HG03103 (cell line): ENCODE measurements around the gene PCDHGB2.
"Not testable (repeated sequence)": the region's sequence is repeated elsewhere in the genome, so short reads cannot be mapped to it uniquely, and the experiment has no call there.

Experiments used
- ATAC-seq: cut with Tn5 transposase; IDR thresholded peaks from one replicate; pipeline ENCODE4 v1.9.1; 2021; ENCODE audit warnings: low read depth; ENCODE audit not compliant: unreplicated experiment

Gene PCDHGB2

GRCh38 chr5:141349917-141350619, 9.7 kb upstream of the PCDHGB2 start, which contains the start of gene PCDHGB1:
PCDHGB1 (plus strand) TSS chr5:141350099; CDS start chr5:141350261, 162 bp downstream.
- ATAC-seq, result no peak

DNA sequence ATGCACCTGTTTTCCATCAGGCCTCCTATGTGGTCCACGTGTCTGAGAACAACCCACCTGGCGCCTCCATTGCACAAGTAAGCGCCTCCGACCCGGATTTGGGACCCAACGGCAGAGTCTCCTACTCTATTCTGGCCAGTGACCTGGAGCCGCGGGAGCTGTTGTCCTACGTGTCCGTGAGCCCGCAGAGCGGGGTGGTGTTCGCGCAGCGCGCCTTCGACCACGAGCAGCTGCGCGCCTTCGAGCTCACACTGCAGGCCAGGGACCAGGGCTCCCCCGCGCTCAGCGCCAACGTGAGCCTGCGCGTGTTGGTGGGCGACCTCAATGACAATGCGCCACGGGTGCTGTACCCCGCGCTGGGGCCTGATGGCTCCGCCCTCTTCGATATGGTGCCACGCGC, 8.2 kb upstream of the PCDHGB2 start:
- no peak for ATAC-seq

GRCh38 chr5:141354900-141355469, 4.8 kb upstream of the PCDHGB2 start, which contains the start of gene PCDHGA4:
PCDHGA4 (plus strand) TSS chr5:141355021; CDS start chr5:141355108, 87 bp downstream.
- ATAC-seq, result no peak

GRCh38 chr5:141355641-141356040, 4.2 kb upstream of the PCDHGB2 start:
- ATAC-seq, result no peak

DNA sequence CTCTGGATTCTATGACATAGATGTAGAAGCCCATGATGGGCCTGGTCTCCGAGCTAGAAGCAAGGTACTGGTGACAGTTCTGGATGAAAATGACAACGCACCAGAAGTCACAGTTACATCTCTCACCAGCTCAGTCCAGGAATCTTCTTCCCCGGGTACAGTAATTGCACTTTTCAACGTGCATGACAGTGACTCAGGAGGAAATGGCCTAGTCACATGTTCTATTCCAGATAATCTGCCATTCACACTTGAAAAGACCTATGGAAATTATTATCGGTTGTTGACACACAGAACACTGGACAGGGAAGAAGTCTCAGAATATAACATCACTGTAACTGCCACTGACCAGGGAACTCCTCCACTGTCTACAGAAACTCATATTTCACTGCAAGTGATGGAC, 3.7 kb upstream of the PCDHGB2 start:
- no peak for ATAC-seq

DNA sequence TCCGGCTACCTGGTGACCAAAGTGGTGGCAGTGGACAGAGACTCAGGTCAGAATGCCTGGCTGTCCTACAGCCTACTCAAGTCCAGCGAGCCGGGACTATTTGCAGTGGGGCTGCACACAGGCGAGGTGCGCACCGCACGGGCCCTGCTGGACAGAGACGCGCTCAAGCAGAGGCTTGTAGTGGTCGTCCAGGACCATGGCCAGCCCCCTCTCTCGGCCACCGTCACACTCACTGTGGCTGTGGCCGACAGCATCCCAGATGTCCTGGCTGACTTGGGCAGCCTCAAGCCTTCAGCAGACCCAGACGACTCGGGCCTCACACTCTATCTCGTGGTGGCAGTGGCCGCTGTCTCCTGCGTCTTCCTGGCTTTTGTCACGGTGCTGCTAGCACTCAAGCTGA, 2.8 kb upstream of the PCDHGB2 start:
- ATAC-seq, result no peak

- ATAC-seq, result no peak
These were observed 891 bp downstream of the PCDHGB2 start for GRCh38 chr5:141360685-141361084.

GRCh38 chr5:141362719-141363118, 2.9 kb downstream of the PCDHGB2 start:
- ATAC-seq, result no peak

DNA sequence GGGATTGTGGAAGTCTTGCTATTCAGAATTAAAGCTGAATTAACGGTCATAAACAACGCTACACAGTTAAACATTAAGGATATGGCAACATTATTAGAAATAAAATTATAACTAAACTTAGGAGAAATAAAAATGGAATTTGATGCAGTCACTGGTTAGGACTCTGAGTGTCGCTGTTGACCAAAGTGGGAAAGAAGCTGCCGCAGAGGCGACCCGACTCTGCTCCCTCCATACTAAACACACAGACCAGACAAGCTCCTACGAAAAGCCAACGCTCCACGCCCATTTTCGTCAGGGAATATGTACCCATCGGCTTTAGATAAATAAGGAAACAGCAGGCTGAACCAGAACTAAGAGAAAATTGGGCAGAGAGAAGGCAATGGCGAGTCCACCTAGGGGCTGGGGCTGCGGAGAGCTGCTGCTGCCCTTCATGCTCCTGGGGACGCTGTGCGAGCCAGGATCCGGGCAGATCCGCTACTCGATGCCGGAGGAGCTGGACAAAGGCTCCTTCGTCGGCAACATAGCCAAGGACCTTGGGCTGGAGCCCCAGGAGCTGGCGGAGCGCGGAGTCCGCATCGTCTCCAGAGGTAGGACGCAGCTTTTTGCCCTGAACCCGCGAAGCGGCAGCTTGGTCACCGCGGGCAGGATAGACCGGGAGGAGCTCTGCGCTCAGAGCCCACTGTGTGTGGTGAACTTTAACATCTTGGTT, 4.3 kb downstream of the PCDHGB2 start, which contains the start of gene PCDHGA5:
Gene PCDHGA5, plus strand, starts transcription at position 211 of the 709 bp plus-strand sequence. Its CDS starts 169 bp downstream, at position 380.
- ATAC-seq, result no peak

DNA sequence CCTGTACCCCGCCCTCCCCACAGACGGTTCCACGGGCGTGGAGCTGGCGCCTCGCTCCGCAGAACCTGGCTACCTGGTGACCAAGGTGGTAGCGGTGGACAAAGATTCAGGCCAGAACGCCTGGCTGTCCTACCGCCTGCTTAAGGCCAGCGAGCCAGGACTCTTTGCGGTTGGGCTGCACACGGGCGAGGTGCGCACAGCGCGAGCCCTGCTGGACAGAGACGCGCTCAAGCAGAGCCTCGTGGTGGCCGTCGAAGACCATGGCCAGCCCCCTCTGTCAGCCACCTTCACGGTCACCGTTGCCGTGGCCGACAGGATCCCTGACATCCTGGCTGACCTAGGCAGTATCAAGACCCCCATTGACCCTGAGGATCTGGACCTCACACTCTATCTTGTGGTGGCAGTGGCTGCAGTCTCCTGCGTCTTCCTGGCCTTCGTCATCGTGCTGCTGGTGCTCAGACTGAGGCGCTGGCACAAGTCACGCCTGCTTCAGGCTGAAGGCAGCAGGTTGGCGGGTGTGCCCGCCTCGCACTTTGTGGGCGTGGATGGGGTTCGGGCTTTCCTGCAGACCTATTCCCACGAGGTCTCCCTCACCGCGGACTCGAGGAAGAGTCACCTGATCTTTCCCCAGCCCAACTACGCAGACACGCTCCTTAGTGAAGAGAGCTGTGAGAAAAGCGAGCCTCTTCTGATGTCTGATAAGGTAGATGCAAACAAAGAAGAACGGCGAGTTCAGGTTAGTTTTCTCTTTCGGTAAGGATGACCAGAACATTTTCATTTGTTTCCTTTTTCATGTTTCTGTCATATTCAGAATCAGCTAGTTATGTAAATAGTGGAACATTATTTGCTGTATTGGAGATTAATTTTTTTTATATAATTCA, 6.5 kb downstream of the PCDHGB2 start:
- ATAC-seq, result no peak

DNA sequence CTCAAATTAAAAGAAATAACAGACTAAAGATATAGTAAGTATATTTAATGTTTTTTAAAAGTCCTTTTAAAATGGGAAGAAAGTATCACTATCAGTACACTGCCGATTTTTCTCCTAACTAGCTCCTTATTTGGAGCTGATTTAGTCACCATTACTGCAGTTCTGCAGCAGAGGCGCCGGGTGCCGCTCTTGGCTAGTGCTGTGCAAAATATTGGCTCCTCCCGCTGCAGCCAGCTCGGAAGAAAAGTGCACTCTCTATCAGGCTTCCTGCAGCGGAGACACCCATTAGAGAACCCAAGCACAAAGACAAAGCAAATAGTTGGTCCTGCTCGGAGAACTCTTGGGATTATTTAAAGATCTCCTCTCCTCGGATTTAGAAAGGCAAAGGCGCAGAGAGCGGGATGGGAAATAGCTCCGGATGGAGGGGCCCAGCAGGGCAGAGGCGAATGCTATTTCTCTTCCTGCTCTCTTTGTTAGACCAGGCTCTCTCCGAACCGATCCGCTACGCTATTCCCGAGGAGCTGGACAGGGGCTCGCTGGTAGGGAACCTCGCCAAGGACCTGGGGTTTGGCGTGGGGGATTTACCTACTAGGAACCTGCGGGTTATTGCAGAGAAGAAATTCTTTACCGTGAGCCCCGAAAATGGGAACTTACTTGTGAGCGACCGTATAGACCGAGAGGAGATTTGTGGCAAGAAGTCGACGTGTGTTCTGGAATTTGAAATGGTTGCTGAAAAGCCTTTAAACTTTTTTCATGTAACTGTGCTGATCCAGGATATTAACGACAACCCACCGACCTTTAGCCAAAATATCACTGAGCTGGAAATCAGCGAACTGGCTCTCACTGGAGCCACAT, 10.4 kb downstream of the PCDHGB2 start, which contains the start of gene PCDHGB3:
Gene PCDHGB3, plus strand, starts transcription at position 249 of the 855 bp plus-strand sequence. Its CDS starts 153 bp downstream, at position 402.
- ATAC-seq, result peak; percentile 90

DNA sequence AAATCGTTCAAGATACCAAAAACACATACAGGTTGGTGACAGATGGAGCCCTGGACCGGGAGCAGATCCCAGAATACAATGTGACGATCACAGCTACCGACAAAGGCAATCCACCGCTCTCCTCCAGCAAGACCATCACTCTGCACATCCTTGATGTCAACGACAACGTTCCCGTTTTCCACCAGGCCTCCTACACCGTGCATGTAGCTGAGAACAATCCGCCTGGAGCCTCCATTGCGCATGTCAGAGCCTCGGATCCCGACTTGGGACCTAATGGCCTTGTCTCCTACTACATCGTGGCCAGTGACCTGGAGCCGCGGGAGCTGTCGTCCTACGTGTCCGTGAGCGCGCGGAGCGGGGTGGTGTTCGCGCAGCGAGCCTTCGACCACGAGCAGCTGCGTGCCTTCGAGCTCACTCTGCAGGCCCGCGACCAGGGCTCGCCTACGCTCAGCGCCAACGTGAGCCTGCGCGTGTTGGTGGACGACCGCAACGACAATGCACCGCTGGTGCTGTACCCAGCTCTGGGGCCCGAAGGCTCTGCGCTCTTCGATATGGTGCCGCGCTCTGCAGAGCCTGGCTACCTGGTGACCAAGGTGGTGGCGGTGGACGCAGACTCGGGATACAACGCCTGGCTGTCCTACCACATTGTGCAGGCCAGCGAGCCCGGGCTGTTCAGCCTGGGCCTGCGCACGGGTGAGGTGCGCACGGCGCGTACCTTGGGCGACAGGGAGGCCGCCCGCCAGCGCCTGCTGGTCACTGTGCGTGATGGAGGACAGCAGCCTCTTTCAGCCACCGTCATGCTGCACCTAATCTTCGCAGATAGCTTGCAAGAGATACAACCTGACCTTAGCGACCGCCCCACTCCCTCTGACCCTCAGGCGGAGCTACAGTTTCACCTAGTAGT, 12.0 kb downstream of the PCDHGB2 start:
- no peak for ATAC-seq

DNA sequence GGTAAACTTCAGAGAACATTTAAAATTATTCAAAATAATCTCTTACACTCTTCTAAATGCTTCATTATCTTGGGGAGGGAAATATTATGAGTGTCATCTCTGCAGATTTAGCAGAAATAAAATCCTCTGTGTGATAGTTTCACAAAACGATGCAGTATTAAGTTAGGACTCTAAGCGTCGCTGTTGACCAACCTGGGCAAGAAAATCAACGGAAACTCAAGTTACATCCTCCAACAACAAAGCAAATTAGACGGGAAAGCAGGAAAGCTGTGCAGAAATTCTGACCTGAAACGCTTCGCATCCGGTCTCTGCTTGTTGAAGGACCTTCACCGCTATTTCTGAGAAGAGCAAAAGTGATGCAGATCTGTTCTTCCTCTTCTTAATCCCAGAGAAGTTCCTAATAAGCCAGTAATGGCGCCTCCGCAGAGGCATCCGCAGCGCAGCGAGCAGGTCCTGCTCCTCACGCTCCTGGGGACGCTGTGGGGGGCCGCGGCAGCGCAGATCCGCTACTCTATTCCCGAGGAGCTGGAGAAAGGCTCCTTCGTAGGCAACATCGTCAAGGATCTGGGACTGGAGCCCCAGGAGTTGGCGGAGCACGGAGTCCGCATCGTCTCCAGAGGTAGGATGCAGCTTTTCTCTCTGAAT, 14.0 kb downstream of the PCDHGB2 start, which contains the start of gene PCDHGA6:
Gene PCDHGA6, plus strand, starts transcription at position 219 of the 645 bp plus-strand sequence. Its CDS starts 193 bp downstream, at position 412.
- ATAC-seq, result no peak

- no peak for ATAC-seq
These were observed 14.8 kb downstream of the PCDHGB2 start for GRCh38 chr5:141374627-141375026.

GRCh38 chr5:141375444-141376155, 15.8 kb downstream of the PCDHGB2 start:
- ATAC-seq, result not testable (repeated sequence)

- no peak for ATAC-seq
These were observed 22.9 kb downstream of the PCDHGB2 start, which contains the start of gene PCDHGA7 for GRCh38 chr5:141382469-141383294. PCDHGA7 (plus strand) TSS chr5:141382742; CDS start chr5:141382900, 158 bp downstream.
